HL-60 (cell line): ENCODE measurements around the gene ANKEF1.

Source experiments
- DNase-seq, 2 experiments: peaks; one replicate each; pipeline ENCODE4 v3.0.0-alpha.2; 2010 to 2020; ENCODE audit warnings: low read depth in 1 of 2, low spot score in 1 of 2
- H3K27ac ChIP-seq: fragments of 250-450 bp; sonication (Bioruptor Pico); replicated peaks from 2 replicates; pipeline ENCODE4 v1.5.1; 2020; ENCODE audit warnings: mild to moderate bottlenecking, moderate library complexity
- H3K27me3 ChIP-seq: fragments of 250-450 bp; sonication (Bioruptor Pico); 2 replicates; pipeline ENCODE4 v1.5.1; 2021; ENCODE audit warnings: mild to moderate bottlenecking, moderate library complexity; ENCODE audit not compliant: insufficient read depth, poor library complexity, severe bottlenecking
- H3K4me3 ChIP-seq: replicated peaks from 2 replicates; pipeline ENCODE4 v1.5.1; 2011; ENCODE audit warnings: mild to moderate bottlenecking, control low read depth, low read length; ENCODE audit not compliant: insufficient read depth
- GABPA ChIP-seq: IDR thresholded peaks from 2 replicates; pipeline ENCODE4 v1.6.1; 2012; ENCODE audit warnings: low read depth
- POLR2AphosphoS5 ChIP-seq: IDR thresholded peaks from 2 replicates; pipeline ENCODE4 v1.6.1; 2012; ENCODE audit warnings: low read depth
- REST ChIP-seq: IDR thresholded peaks from 2 replicates; pipeline ENCODE4 v1.6.1; 2012; ENCODE audit warnings: low read depth; ENCODE audit not compliant: insufficient replicate concordance
- SPI1 ChIP-seq: IDR thresholded peaks from 2 replicates; pipeline ENCODE4 v1.6.1; 2012; ENCODE audit warnings: low read depth, mild to moderate bottlenecking, borderline replicate concordance
- TF ChIP-seq, protein P1 (sequence below): IDR thresholded peaks from one replicate; pipeline ENCODE4 v1.5.1; 2011; ENCODE audit warnings: low read length, control low read depth, inconsistent platforms; ENCODE audit not compliant: insufficient read depth

ANKEF1 gene

GRCh38 chr20:10078403-10078802 lies 43.6 kb downstream of the ANKEF1 start:
- no peak for DNase-seq
- no peak overlapping the region for H3K4me3 ChIP-seq
- H3K27me3 ChIP-seq, result no peaks in the 10 kb centered on the region
- no peak overlapping the region for H3K27ac ChIP-seq
- TF ChIP-seq, protein P1, sequence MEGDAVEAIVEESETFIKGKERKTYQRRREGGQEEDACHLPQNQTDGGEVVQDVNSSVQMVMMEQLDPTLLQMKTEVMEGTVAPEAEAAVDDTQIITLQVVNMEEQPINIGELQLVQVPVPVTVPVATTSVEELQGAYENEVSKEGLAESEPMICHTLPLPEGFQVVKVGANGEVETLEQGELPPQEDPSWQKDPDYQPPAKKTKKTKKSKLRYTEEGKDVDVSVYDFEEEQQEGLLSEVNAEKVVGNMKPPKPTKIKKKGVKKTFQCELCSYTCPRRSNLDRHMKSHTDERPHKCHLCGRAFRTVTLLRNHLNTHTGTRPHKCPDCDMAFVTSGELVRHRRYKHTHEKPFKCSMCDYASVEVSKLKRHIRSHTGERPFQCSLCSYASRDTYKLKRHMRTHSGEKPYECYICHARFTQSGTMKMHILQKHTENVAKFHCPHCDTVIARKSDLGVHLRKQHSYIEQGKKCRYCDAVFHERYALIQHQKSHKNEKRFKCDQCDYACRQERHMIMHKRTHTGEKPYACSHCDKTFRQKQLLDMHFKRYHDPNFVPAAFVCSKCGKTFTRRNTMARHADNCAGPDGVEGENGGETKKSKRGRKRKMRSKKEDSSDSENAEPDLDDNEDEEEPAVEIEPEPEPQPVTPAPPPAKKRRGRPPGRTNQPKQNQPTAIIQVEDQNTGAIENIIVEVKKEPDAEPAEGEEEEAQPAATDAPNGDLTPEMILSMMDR, result no peak
- TF ChIP-seq SPI1 (no peak), POLR2AphosphoS5 (no peak), REST (no peak), GABPA (no peak)

GRCh38 chr20:10079964-10080363 lies 45.2 kb downstream of the ANKEF1 start:
- Histone ChIP-seq H3K27me3 (no peaks in the 10 kb centered on the region), H3K27ac (no peak overlapping the region), H3K4me3 (no peak overlapping the region)
- no peak for DNase-seq
- TF ChIP-seq GABPA (no peak), POLR2AphosphoS5 (no peak), SPI1 (no peak), REST (no peak)
- TF ChIP-seq, protein P1, result no peak

DNA sequence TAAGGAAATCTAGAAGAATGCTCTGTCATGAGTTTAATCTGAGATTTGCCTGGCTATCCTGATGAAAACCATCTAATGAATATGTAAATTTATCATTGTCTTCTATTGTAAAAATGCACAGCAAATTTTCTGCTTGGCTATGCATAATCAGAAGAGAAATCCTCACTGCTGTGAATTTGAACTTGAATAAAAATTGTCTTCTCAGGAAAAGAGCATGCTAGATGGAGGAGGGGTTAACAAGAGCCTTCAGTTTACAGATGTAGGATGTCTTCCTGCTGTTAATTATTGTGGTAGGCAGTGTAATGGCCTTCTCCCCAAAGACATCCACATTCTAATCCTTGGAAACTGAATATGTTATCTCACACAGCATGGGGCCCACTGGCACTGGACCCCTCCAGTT lies 45.8 kb downstream of the ANKEF1 start:
- Histone ChIP-seq H3K27ac (no peak overlapping the region), H3K27me3 (no peaks in the 10 kb centered on the region), H3K4me3 (no peak overlapping the region)
- no peak for TF ChIP-seq SPI1
- TF ChIP-seq POLR2AphosphoS5, result no peak
- TF ChIP-seq, protein P1, result no peak
- TF ChIP-seq REST, result no peak
- TF ChIP-seq GABPA, result no peak
- no peak for DNase-seq
